SU-DHL-6 (cell line): ENCODE data around the gene IL27RA.

Source experiments
- H2AFZ ChIP-seq: fragments of 200-600 bp; sonication (generic); 2 replicates; pipeline ENCODE4 v1.6.1; 2014; ENCODE audit warnings: low read depth, mild to moderate bottlenecking, moderate library complexity, mixed read lengths, antibody characterized with exemption, low read length; ENCODE audit not compliant: severe bottlenecking
- H3F3A ChIP-seq: fragments of 200-600 bp; shearing (Covaris generic); 2 replicates; pipeline ENCODE4 v1.6.0; 2016; ENCODE audit warnings: antibody characterized with exemption, mild to moderate bottlenecking; ENCODE audit not compliant: insufficient read depth
- H3K27ac ChIP-seq: fragments of 200-600 bp; sonication (generic); 2 replicates; pipeline ENCODE4 v1.5.1; 2016; ENCODE audit warnings: low read depth, mild to moderate bottlenecking, low read length, moderate library complexity, mixed read lengths
- H3K27me3 ChIP-seq: fragments of 200-600 bp; sonication (generic), shearing (Covaris generic); 2 replicates; pipeline ENCODE4 v1.6.0; 2014; ENCODE audit warnings: mild to moderate bottlenecking, low read length
- H3K36me3 ChIP-seq: fragments of 200-600 bp; sonication (generic); 2 replicates; pipeline ENCODE4 v1.6.1; 2014; ENCODE audit warnings: mild to moderate bottlenecking, low read length, mixed read lengths
- H3K4me2 ChIP-seq: fragments of 300-600, 200-600 bp; shearing (Covaris generic), sonication (generic); 2 replicates; pipeline ENCODE4 v1.6.0; 2014; ENCODE audit warnings: low read length, low read depth, mild to moderate bottlenecking; ENCODE audit not compliant: poor library complexity, severe bottlenecking
- H3K4me3 ChIP-seq: fragments of 200-600 bp; sonication (generic); 2 replicates; pipeline ENCODE4 v1.5.1; 2014; ENCODE audit warnings: antibody characterized with exemption, low read length, mild to moderate bottlenecking, mixed read lengths; ENCODE audit not compliant: insufficient read depth, poor library complexity, severe bottlenecking
- H3K79me2 ChIP-seq: fragments of 200-600 bp; sonication (generic); 2 replicates; pipeline ENCODE4 v1.6.1; 2014; ENCODE audit warnings: mild to moderate bottlenecking, low read length, moderate library complexity; ENCODE audit not compliant: insufficient read depth
- H3K9ac ChIP-seq: fragments of 200-600 bp; sonication (generic); 2 replicates; pipeline ENCODE4 v1.7.0; 2014; ENCODE audit warnings: mild to moderate bottlenecking, low read length
- H3K9me2 ChIP-seq: fragments of 200-600 bp; sonication (generic); replicated peaks from 2 replicates; pipeline ENCODE4 v1.6.1; 2014; ENCODE audit warnings: low read length; ENCODE audit not compliant: insufficient read depth
- H3K9me3 ChIP-seq: fragments of 200-600 bp; sonication (generic); 2 replicates; pipeline ENCODE4 v1.6.1; 2014; ENCODE audit warnings: low read length, mixed read lengths; ENCODE audit not compliant: insufficient read depth
- H4K20me1 ChIP-seq: fragments of 200-600 bp; sonication (generic); 2 replicates; pipeline ENCODE4 v1.6.1; 2014; ENCODE audit warnings: low read depth, mild to moderate bottlenecking, antibody characterized with exemption, low read length, moderate library complexity, mixed read lengths
- CTCF ChIP-seq: fragments of 200-600 bp; sonication (generic); IDR thresholded peaks from one replicate; pipeline ENCODE4 v1.5.1; 2017; ENCODE audit warnings: antibody characterized with exemption, mild to moderate bottlenecking, low read length, moderate library complexity; ENCODE audit not compliant: insufficient read depth, poor library complexity, severe bottlenecking
- EZH2phosphoT487 ChIP-seq: fragments of 200-600 bp; sonication (generic), shearing (Covaris generic); conservative IDR thresholded peaks from 2 replicates; pipeline ENCODE4 v1.6.1; 2018; ENCODE audit warnings: mild to moderate bottlenecking, antibody characterized with exemption, low read length, moderate library complexity, mixed read lengths

Gene IL27RA

GRCh38 chr19:14006085-14006765 lies 25.3 kb upstream of the IL27RA start, which contains the start of gene RFX1:
Gene RFX1, minus strand, starts transcription at chr19:14006320. Its CDS starts 12,477 bp downstream, at chr19:13993843.
- TF ChIP-seq EZH2phosphoT487 = no peak
- TF ChIP-seq CTCF = no peak
- H3K4me3 ChIP-seq = peak within 1 kb of the TSS; percentile 64
- peaks cover 23% of the 10 kb centered on the region for H3F3A ChIP-seq
- no peaks in the 10 kb centered on the region for H3K9me3 ChIP-seq
- H3K9ac ChIP-seq = peak within 1 kb of the TSS; percentile 83
- H3K36me3 ChIP-seq = no peaks in the 10 kb centered on the region
- H3K27ac ChIP-seq = peak within 1 kb of the TSS; percentile 75
- H3K4me2 ChIP-seq = peak within 1 kb of the TSS; percentile 96
- H3K9me2 ChIP-seq = no peaks in the 10 kb centered on the region
- H3K79me2 ChIP-seq = peaks cover 4% of the 10 kb centered on the region; the same call in 1 of the 2 replicates
- peak within 1 kb of the TSS; percentile 96 for H2AFZ ChIP-seq
- no peaks in the 10 kb centered on the region for H4K20me1 ChIP-seq
- no peaks in the 10 kb centered on the region for H3K27me3 ChIP-seq

GRCh38 chr19:14006766-14007562 lies 24.6 kb upstream of the IL27RA start:
- no peaks in the 10 kb centered on the region for H3K9me2 ChIP-seq
- H3K4me3 ChIP-seq = peak overlapping the region; percentile 64
- H2AFZ ChIP-seq = peak overlapping the region; percentile 96
- no peaks in the 10 kb centered on the region for H3K36me3 ChIP-seq
- H3K79me2 ChIP-seq = no peaks in the 10 kb centered on the region; the same call in 1 of the 2 replicates
- H3F3A ChIP-seq = peaks cover 23% of the 10 kb centered on the region
- no peaks in the 10 kb centered on the region for H4K20me1 ChIP-seq
- no peaks in the 10 kb centered on the region for H3K9me3 ChIP-seq
- H3K9ac ChIP-seq = peak overlapping the region; percentile 83
- H3K27me3 ChIP-seq = no peaks in the 10 kb centered on the region
- H3K27ac ChIP-seq = peak overlapping the region; percentile 61
- TF ChIP-seq CTCF (no peak), EZH2phosphoT487 (no peak)
- H3K4me2 ChIP-seq = peak overlapping the region; percentile 96

- Histone ChIP-seq H3K27me3 (no peaks in the 10 kb centered on the region), H3K27ac (no peak overlapping the region), H3K4me2 (no peak overlapping the region), H2AFZ (no peak overlapping the region), H3K79me2 (no peaks in the 10 kb centered on the region), H3K9me3 (no peaks in the 10 kb centered on the region), H3K9ac (no peak overlapping the region), H3K36me3 (no peaks in the 10 kb centered on the region), H3K9me2 (no peaks in the 10 kb centered on the region), H4K20me1 (no peaks in the 10 kb centered on the region), H3K4me3 (no peak overlapping the region), H3F3A (peaks cover 11% of the 10 kb centered on the region; the same call in 1 of the 2 replicates)
- no peak for TF ChIP-seq EZH2phosphoT487
- no peak for TF ChIP-seq CTCF
Observed at GRCh38 chr19:14012378-14012915, 19.1 kb upstream of the IL27RA start.
